GM19351 (cell line): ENCODE data around the gene TXNDC16.
"Not testable (repeated sequence)": the region's sequence is repeated elsewhere in the genome, so short reads cannot be mapped to it uniquely, and the experiment has no call there.

Experiments
- ATAC-seq: cut with Tn5 transposase; IDR thresholded peaks from one replicate; pipeline ENCODE4 v1.9.1; 2021; ENCODE audit warnings: mild to moderate bottlenecking, moderate library complexity; ENCODE audit not compliant: unreplicated experiment

TXNDC16 gene

GRCh38 chr14:52552063-52552988 is at the start of gene TXNDC16, which contains the start of gene GPR137C:
TXNDC16 (minus strand) TSS chr14:52552505; CDS start chr14:52543557, 8,948 bp downstream.
GPR137C (plus strand) TSS chr14:52552836; CDS start chr14:52553148, 312 bp downstream.
- peak; percentile 86 for ATAC-seq

DNA sequence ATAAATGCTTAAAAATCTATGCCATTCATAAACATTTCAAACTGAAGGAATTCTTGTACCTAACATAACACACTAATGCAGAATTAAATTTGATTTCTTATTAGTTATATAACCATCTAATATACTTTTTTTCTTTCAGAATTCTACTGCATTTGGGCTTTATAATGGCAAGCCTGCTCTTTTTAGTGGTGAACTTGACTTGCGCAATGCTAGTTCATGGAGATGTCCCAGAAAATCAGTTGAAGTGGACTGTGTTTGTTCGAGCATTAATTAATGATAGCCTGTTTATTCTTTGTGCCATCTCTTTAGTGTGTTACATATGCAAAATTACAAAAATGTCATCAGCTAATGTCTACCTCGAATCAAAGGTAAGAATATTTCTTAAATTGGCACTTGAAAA is 47.7 kb upstream of the TXNDC16 start:
- ATAC-seq: no peak

- ATAC-seq: no peak
Measured at GRCh38 chr14:52598568-52598967, 46.3 kb upstream of the TXNDC16 start.

DNA sequence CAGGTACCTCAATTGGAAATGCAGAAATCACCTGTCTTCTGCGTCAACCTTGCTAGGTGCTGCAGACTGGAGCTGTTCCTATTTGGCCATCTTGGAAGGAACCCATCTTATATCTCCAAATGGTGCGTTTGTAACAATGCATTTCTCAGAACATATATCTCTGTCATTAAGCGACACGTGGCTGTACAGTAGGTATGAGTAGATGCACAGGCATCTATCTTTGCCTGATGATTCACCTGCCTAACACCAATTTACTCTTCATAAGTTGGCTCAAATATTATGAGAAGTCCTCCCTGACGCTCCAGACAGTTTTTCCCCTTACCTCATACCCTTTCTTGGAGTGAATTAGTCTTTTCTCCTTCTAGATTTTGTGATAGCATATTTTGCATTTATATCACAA is 44.6 kb upstream of the TXNDC16 start:
- ATAC-seq: no peak

GRCh38 chr14:52596320-52596719 is 44.0 kb upstream of the TXNDC16 start:
- no peak for ATAC-seq

GRCh38 chr14:52590318-52590717 is 38.0 kb upstream of the TXNDC16 start:
- no peak for ATAC-seq

DNA sequence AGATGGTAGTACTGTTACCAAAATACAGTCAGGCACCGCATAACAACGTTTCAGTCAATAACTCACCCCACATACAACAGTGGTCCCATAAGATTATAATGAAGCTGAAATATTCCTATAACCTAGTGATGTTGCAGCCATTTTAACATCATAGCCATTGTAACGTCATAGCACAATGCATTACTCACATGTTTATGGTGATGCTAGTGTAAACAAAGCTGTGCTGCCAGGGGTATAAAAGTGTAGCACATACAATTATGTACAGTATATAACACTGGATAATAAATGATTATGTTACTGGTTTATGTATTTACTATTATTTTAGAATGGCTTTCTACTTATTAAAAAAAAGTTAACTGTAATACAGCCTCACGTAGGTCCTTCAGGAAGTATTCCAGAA is 37.3 kb upstream of the TXNDC16 start:
- ATAC-seq: no peak

- no peak for ATAC-seq
Measured at GRCh38 chr14:52583544-52583943, 31.2 kb upstream of the TXNDC16 start.

DNA sequence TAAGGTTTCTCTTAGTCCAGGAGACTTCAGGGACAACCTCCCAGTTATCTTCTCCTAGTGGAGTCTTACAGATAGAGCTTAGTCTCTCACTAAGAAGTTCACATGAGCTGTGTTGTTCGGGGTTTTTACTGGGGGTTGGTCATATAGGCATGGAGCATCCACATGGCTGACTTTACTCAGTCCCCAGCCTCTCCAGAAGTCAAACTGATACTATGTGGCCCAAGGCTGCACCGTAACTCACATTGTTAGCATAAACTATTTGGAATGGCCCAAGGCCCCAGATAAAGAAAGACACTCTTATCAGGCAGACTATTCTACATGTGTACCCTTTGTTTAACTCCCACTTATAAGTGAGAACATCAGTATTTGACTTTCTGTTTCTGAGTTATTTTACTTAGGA is 23.6 kb upstream of the TXNDC16 start:
- ATAC-seq: no peak

DNA sequence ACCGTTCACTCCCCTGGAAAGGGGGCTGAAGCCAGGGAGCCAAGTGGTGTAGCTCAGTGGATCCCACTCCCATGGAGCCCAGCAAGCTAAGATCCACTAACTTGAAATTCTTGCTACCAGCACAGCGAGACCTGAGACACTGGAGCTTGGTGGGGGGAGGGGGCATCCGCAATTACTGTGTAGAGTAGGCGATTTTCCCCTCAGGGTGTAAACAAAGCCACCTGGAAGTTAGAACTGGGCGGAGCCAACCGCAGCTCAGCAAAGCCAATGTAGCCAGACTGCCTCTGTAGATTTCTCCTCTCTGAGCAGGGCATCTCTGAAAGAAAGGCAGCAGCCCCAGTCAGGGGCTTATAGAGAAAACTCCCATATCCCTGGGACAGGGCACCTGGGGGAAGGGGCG is 16.1 kb upstream of the TXNDC16 start:
- ATAC-seq: not testable (repeated sequence)

DNA sequence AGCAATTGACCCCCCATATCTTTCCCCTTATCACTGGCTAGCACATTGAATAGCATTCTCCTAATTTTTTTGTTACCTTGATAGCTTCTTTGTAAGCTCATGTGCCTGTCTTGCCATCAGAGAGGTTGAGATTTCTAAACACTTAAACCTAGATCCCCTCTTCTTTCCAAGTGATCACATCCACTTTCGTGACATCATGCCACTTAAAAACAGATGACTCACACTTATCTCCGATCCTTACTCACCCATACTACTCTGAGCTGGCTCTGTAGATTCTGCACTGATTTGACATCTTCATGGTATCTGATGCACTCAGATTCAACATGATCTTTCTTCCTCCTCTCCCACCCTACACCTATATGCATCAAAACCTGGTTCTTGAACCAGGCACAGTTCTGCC is 10.8 kb upstream of the TXNDC16 start:
- ATAC-seq: no peak

DNA sequence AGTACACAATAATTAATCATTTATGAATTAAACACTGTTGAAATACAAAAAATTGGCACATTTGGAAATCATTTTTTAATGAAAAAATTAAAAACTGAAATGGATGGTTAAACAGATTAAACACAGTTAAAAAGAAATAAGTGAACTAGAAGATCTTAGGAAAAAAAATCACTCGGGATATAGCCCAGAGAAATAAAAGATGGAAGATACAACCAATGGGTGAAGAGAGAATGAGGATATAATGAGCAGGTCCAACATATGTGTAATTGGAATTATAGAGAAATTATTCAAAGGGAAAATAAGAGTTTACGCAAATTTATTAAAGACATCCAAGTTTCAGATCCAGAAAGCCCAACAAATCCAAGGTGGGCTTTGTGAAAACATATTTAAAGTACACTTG is 6.4 kb upstream of the TXNDC16 start:
- ATAC-seq: no peak

- ATAC-seq: no peak
Measured at GRCh38 chr14:52553671-52554575, 1.6 kb upstream of the TXNDC16 start.

- ATAC-seq: peak; percentile 30
Measured at GRCh38 chr14:52553002-52553670, 831 bp upstream of the TXNDC16 start.

GRCh38 chr14:52551696-52552062 is 626 bp downstream of the TXNDC16 start:
- no peak for ATAC-seq

DNA sequence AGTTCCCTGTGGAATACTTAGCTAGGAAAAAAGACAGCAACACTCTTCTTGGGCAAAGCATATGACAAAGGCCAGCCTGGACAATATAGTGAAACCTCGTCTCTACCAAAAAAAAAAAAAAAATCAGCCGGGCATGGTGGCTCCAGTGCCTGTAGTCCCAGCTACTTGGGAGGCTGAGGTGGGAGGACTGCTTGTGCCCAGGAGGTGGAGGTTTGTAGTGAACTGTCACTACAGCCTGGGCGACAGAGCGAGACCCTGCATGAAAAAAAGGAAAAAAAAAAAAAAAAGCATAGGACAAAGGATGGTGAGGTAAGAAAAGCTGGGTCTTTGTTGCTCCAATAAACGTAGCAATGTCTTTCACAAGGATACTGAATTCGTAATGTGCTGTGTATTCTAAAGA is 1.1 kb downstream of the TXNDC16 start:
- ATAC-seq: no peak

DNA sequence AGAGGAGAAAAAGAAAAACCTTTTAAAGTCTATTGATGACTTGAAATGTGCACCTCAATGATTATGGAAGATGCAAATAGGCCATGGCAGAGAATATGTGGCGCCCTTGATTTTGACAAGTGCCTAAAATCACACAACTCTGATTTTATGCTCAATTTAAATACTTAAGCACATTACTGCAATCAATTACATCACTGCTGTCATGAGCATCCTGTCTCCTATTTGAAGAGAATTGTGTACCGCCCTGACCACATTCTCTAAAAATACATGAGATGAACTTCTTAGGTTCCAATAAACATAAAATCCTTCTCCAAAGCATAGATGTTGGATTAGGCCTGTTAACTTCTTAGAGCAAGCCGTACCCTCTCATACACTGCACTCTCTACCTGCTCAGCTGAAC is 1.6 kb downstream of the TXNDC16 start:
- ATAC-seq: no peak

GRCh38 chr14:52547526-52547925 is 4.8 kb downstream of the TXNDC16 start:
- ATAC-seq: no peak

DNA sequence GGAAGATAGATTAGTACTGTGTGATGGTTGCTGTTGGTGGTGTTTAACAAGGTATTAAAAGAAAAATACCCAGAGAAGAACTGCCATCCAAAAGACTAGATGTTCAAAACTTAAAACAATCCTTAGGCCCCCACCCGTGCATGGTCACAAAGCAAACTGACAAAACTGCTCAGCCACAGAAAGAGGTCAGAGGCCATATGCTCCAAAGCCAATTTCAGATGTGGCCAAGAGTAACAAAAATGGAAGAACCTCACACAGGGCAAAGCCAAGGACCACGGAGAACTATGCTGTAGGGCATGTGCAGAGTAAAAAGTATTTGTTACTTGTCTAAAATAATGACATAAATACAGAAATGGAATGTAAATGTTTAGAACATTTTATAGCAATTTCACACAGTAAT is 5.3 kb downstream of the TXNDC16 start:
- ATAC-seq: no peak

- ATAC-seq: no peak
Measured at GRCh38 chr14:52546318-52546670, 6.0 kb downstream of the TXNDC16 start.
